SJSA1 (cell line): Measurements from ENCODE around the gene RPLP2. TPM values are rescaled to one million over a fixed set of nuclear protein-coding genes. Genes with fewer than 3 reads are reported as not detected.

Experiments
- DNase-seq, 2 experiments: peaks; one replicate each; pipeline ENCODE4 v3.0.0-alpha.2; 2015 to 2020; ENCODE audit warnings: low spot score in 2 of 2, low read depth in 1 of 2
- H3K27ac ChIP-seq: fragments of 250-450 bp; sonication (Bioruptor Pico); 2 replicates; pipeline ENCODE4 v1.5.1; 2020; ENCODE audit warnings: mild to moderate bottlenecking, moderate library complexity
- H3K27me3 ChIP-seq: fragments of 250-450 bp; sonication (Bioruptor Pico); replicated peaks from 2 replicates; pipeline ENCODE4 v1.5.1; 2020; ENCODE audit warnings: mild to moderate bottlenecking, moderate library complexity
- H3K36me3 ChIP-seq: fragments of 250-450 bp; sonication (Bioruptor Pico); 2 replicates; pipeline ENCODE4 v1.5.1; 2020; ENCODE audit warnings: mild to moderate bottlenecking
- H3K4me1 ChIP-seq: fragments of 250-450 bp; sonication (Bioruptor Pico); replicated peaks from 2 replicates; pipeline ENCODE4 v1.6.1; 2021; ENCODE audit warnings: mild to moderate bottlenecking
- H3K4me3 ChIP-seq: fragments of 250-450 bp; sonication (Bioruptor Pico); 2 replicates; pipeline ENCODE4 v1.5.1; 2020; ENCODE audit warnings: mild to moderate bottlenecking
- H3K9me3 ChIP-seq: fragments of 250-450 bp; sonication (Bioruptor Pico); replicated peaks from 2 replicates; pipeline ENCODE4 v1.5.1; 2020; ENCODE audit warnings: mild to moderate bottlenecking
- total RNA-seq: library from RNA; depleted of rRNA; stranded (reverse); fragments of >200 nt; shearing (Covaris generic); gene quantifications from 2 replicates; pipeline ENCODE4 v1.2.3, GENCODE V29; 2014

The RPLP2 gene
- total RNA-seq, 1 experiment from 2014 or later, result 706 TPM

DNA sequence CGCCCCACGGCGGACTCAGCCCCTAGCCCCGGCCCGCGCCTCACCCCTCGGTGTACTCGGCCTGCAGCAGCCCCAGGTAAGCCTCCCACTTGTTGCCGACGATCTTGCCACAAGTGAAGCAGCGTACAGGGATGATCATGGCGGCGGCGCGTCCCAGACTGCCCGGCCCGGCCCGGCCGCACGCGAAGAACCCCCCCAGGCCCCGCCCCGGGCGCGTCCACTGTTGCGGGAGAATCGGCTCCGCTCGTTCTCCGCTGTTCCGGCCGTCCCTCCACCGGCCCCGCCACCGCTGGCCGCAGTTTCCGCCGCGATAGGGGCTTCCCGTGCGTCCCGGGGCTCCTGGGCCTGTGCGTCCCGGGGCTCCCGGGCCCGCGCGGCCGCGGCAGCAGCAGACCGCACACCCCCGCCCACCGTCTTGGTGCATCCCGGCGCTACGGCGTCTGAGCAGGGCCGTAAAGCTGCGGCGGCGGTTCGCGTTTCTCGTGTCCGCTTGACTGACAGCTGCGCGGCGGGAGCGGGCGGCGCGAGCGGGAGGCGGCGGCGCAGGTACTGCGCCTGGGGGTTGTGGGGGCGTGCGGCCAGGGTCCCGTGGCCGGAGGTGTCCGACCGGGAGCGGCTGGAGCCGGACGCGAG lies 32.7 kb downstream of the RPLP2 start, which contains the start of the genes POLR2L and TSPAN4:
Gene POLR2L, minus strand, starts transcription at position 160 of the 633 bp plus-strand sequence. Its CDS starts 21 bp downstream, at position 139.
Gene TSPAN4, plus strand, starts transcription at position 483 of the 633 bp plus-strand sequence. CDS start 7,453 bp downstream, outside the sequence.
- H3K4me3 ChIP-seq, result peak within 1 kb of the TSS; percentile 95
- peak within 1 kb of the TSS; percentile 100 for H3K27ac ChIP-seq
- peaks cover 48% of the 10 kb centered on the region for H3K36me3 ChIP-seq
- no peaks in the 10 kb centered on the region for H3K9me3 ChIP-seq
- no peaks in the 10 kb centered on the region for H3K27me3 ChIP-seq
- peaks cover 38% of the 10 kb centered on the region for H3K4me1 ChIP-seq
- peak; percentile 80 to 82 for DNase-seq

DNA sequence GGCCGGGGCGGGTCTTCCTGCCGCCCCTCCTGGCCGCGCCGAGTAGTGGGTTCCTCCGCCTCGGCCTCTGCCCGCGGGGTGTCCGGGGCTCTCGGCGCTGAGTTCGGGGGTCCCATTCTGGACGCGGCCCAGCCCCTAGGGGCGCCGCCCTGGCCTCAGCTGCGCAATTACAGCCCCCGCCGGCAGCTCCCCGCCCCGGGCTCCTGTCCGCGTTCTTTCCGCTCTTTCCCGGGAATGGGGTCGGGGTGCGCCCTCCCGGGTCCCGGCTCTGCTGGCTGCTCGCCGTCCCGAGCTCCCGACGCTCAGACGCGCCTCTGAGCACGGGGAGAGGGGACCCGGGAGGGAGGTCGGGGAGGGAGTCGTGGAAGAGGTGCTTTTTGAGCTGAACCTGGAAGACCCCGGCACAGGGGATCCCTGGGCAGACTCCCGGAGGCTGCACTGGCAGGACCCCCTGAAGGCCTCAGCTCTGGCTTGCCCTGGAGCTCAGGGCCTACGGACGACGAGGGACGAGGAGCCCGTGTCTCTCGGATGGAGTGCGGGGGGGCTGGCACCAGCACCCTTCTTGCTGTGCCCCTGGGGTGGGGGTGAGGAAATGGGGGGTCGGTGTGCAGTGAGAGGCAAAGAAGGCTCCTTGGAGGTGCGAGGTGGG lies 33.4 kb downstream of the RPLP2 start:
- peak in 1 of 2 experiments; percentile 25 for DNase-seq
- Histone ChIP-seq H3K4me3 (peak overlapping the region; percentile 95), H3K27ac (peak overlapping the region; percentile 100), H3K36me3 (peaks cover 42% of the 10 kb centered on the region), H3K9me3 (no peaks in the 10 kb centered on the region), H3K27me3 (no peaks in the 10 kb centered on the region), H3K4me1 (peaks cover 35% of the 10 kb centered on the region)

DNA sequence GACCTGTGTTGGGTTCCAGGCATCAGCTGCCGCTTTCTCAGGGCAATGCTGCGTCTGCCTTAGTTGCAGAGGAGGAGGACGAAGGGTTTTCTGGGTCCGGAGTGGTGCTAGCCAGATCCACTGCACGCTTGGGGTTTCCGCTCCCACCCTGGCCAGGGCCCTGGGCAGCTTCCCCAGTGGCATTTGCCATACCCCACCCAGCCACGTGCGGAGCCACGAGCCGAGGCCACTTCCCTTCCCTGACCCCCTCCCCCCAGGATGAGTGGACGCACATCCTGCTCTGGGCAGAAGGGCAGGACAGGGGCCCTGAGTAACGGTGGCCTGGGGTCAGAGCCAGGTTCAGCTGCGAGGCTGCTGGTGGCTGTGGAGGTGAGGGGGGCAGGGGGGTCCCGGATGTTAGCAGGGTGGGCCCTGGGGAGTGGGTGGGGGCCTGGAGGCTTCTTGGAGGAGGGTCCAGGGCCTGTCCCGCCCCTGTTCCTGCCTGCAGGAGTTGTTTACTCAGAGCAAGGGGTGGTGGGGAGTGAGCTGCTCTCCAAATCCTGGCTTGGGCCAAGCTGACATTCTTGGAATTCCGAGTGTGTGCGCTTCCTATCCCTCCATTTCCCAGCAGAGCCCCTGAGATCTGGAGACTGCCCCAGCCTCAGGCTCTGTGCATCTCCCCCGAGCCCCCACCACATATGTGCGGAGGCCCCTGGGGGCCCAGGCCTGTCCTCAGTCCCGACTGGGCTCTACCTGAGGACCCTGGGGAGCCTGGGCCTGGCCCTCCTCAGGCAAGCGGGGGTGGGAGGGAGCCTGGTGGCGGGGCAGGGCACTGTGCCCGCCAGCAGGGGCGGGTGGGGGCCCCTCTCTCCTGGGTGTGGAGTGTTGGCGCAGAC lies 34.3 kb downstream of the RPLP2 start:
- peak; percentile 81 to 92 for DNase-seq
- no peaks in the 10 kb centered on the region for H3K9me3 ChIP-seq
- peak overlapping the region; percentile 100 for H3K27ac ChIP-seq
- peak overlapping the region; percentile 95 for H3K4me3 ChIP-seq
- peaks cover 35% of the 10 kb centered on the region for H3K4me1 ChIP-seq
- peaks cover 37% of the 10 kb centered on the region for H3K36me3 ChIP-seq
- H3K27me3 ChIP-seq, result no peaks in the 10 kb centered on the region

DNA sequence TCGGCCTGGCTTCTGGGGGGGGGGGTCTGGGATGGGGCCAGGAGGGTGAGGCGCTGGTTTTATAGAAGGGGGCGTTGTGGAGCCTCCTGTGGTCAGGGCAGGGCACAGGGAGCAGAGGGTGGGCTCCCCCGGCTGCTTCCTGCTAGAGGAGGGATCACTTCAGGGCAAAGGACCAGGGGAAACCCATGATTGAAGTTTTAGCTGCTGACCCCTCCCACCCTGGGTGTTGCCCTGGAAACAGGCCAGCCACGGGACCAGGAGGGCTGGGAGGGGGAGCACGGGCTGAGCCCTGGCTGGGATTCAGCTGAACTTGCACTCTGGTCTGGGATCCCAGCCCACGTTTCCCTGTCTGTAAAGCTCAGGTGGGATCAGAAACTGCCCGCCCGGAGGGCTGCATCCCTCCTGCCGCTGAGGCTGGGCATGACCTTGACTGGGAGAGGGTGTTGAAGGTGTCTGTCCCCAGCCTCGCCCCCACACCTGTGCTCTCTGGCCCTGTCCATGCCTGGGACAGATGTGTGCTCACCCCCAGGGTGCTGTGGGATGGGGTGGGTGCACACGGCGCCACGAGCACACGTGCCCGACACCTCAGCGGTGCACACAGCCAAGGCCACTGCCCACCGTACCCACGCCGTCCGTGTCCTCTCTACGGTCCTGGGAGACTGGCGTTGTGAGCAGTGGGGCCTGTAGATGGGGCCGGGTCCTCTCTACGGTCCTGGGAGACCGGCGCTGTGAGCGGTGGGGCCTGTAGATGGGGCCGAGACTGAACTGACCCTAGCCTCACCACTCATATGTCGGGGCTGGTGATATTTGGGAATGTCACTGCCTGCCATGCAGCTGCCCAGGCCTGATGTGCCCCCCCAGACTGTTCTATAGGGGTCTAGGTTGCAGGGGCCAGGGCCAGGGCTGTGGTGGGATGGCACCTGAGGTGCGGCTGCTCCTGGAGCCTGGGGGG lies 35.2 kb downstream of the RPLP2 start:
- H3K9me3 ChIP-seq, result no peaks in the 10 kb centered on the region
- H3K4me1 ChIP-seq, result peaks cover 35% of the 10 kb centered on the region
- no peaks in the 10 kb centered on the region for H3K27me3 ChIP-seq
- peak overlapping the region; percentile 100 for H3K27ac ChIP-seq
- H3K4me3 ChIP-seq, result peak overlapping the region; percentile 95
- DNase-seq, result peak; percentile 78 to 86
- peaks cover 27% of the 10 kb centered on the region for H3K36me3 ChIP-seq

DNA sequence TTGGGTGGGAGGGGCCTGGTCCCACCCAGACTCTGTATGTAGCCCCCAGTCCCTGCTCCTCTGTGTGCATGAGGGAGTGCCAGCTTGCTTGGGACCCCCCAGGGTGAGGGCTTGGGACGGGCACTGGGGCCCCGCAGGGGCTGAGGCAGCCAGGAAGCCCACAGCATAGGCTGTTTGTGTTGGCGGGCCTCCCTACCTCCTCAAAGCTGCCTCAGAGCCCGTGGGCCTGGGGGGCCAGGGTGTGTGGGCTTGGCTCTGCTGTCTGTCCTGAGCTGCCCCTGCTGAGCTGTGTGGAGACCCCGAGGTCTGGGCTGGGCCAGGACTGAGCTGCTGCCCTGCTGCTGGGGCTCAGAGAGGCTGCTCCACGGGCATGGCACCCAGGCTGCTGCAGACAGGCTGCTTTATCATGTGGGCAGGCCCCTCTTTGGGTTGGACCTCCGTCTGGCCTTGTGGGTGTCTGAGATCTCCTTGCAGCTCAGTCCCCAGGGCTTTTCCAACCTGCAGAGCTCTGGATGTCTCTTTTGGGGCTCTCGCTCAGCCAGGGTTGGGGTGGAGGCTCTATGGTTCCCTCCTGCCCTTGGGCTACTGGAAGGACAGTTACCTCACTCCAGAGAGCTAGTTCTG lies 36.2 kb downstream of the RPLP2 start:
- DNase-seq, result peak; percentile 28 to 52
- peaks cover 31% of the 10 kb centered on the region for H3K4me1 ChIP-seq
- H3K9me3 ChIP-seq, result no peaks in the 10 kb centered on the region
- H3K27ac ChIP-seq, result no peak overlapping the region
- no peak overlapping the region for H3K4me3 ChIP-seq
- H3K36me3 ChIP-seq, result peaks cover 21% of the 10 kb centered on the region
- H3K27me3 ChIP-seq, result no peaks in the 10 kb centered on the region

DNA sequence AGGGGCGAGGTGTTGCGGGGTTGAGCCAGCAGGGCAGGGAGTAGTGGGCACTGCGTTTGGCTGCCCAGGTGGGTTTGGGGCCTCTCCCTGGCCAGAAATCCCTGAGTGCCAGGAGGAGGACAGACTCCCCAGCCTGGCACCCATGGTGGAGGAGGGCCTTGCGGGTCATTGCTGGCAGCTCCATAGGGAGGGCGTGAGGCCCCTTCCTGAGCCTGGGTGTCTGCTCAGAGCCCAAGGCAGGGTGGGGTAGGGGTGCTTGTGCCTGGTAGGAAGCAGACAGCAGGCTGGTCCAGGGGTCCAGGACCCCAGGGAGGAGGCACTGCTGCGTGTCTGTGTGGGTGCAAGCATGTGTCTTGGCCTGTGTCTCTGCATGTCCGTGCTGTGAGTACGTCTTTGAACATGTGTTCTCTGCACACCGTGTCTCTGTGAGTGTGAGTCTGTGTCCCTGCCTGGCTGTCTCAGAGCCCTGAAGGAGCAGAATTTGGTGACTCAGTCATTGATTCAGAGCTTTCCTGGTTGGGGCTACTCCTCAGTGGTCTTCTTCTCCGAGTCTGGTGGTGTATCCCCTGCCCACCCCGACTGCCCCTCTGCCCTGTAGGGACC lies 36.8 kb downstream of the RPLP2 start:
- Histone ChIP-seq H3K4me1 (peaks cover 27% of the 10 kb centered on the region), H3K27me3 (no peaks in the 10 kb centered on the region), H3K36me3 (peaks cover 15% of the 10 kb centered on the region), H3K9me3 (no peaks in the 10 kb centered on the region), H3K4me3 (no peak overlapping the region), H3K27ac (no peak overlapping the region)
- no peak for DNase-seq

DNA sequence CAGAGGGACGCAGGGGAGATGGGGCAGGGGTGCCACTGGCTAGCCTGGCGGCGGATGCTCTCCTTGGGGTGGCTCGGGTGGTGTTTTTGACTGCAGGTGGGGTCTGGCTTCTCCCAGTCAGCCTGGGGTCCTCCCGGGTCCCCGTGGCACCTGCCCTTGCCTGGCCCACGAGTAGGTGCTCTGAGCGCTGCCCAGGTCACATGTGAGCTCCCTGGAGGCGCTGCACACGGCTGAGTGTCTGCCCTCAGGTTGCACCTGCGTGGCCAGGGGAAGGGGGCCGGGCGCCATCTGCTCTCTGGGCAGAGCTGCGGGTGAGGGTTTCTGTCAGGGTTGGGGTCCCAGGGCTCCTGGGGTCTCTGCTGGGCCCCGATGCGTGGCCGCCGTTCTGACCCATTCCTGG lies 38.1 kb downstream of the RPLP2 start:
- Histone ChIP-seq H3K27me3 (no peaks in the 10 kb centered on the region), H3K4me3 (no peak overlapping the region), H3K4me1 (peaks cover 27% of the 10 kb centered on the region), H3K27ac (no peak overlapping the region), H3K36me3 (peaks cover 6% of the 10 kb centered on the region; the same call in 1 of the 2 replicates), H3K9me3 (no peaks in the 10 kb centered on the region)
- no peak for DNase-seq

DNA sequence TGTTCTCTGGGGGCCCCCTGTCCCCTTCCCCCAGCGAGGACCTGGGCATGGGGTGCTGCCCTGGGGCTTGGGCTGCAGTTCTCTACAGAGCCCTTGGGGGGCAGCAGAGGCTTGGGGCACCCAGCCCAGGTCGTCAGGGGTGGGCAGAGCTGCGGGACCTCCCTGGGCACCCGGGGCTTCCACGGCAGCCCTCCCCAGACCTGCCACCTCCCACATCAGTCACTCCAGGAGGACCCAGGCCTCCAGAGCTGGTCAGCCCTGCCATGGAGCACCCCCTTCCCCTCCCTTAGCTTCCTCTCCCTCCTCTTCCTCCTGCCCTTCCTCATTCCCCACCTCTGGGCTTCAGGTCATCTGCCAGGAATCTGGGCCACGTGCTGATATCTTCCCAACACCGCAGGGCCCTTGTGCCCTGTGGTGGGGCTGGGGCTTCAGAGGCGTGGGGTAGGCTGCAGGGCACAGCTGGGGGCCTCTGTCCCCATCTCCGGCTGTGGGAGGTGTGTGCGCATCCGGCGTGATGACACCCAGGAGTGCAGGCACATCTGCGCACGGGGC lies 38.7 kb downstream of the RPLP2 start:
- H3K9me3 ChIP-seq, result no peaks in the 10 kb centered on the region
- peaks cover 6% of the 10 kb centered on the region; the same call in 1 of the 2 replicates for H3K36me3 ChIP-seq
- DNase-seq, result no peak
- H3K27me3 ChIP-seq, result no peaks in the 10 kb centered on the region
- no peak overlapping the region for H3K4me3 ChIP-seq
- H3K27ac ChIP-seq, result no peak overlapping the region
- H3K4me1 ChIP-seq, result peaks cover 27% of the 10 kb centered on the region

DNA sequence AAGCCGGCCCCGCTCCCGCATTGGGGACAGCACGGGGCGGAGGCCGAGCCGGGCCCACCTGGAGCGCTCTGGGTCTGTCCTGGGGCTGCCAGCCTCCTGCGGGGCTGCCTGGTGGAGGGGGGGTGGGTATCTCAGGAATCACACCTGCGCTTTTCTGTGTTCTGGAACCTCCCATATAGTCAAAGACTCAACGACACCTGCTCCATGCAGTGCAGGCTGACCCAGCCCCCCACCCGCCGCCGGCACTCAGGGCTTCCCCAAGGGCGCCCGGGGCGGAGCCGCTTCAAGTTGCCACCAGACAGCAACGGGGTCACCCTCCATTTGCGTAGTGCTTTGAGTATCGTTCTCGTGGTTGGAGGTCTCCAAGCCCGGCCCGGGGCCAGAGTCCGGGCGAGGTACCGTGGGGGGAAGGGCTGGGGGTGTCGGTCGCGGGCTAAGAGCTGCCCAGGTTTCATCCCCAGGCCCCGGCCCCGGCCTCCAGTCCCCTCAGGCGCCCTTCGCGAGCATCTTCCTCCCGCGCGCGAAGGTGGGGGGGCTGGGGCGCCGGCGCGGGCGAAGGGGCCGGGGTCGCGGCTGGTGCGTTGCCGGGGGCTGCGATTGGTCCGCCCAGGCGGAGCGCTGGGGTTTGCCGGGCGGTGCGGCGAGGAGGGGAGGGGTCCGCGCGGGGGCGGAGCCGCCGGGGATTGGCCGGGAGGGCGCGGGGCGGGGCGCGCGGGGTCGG lies 39.5 kb downstream of the RPLP2 start:
- H3K36me3 ChIP-seq, result peaks cover 6% of the 10 kb centered on the region; the same call in 1 of the 2 replicates
- H3K9me3 ChIP-seq, result no peaks in the 10 kb centered on the region
- no peak overlapping the region for H3K27ac ChIP-seq
- no peak for DNase-seq
- no peak overlapping the region for H3K4me3 ChIP-seq
- H3K27me3 ChIP-seq, result no peaks in the 10 kb centered on the region
- peaks cover 22% of the 10 kb centered on the region for H3K4me1 ChIP-seq

DNA sequence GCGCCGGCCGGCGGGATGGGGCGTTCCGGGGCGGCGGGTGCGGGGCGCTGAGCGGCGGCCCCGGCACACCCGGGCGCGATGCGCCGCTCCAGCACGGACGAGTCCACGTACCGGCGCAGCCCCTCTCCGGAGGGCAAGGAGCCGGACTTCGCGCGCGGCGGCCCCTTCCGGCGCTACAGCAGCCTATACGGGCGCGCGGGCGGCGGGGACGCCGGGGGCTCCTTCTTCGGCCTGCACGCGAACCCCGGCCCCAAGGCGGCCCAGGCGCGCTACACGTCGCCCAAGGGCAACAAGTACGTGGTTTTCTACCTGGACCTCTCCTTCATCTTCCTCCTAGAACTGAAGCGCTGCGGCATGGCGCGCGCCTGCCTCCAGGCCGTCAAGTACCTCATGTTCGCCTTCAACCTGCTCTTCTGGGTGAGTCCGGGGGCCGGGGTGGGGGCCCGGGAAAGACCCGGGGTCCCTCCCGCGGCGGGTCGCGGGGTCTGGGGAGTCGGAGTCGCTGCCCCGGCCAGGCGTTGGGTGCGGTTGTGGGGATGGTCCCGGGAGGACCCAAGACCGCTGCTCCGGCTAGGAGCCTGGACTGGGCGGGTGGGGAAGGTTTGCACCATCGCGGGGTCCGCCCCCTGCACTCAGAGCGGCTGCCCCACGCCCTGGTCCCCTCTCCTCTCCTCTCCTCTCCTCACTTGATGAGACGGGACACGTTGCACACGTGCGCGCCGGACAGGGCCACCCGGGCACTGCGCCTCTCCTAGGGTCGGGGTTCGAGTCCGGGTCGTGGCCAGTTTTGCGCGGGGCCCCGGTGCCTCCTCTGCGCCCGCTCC lies 40.4 kb downstream of the RPLP2 start:
- H3K4me3 ChIP-seq, result no peak overlapping the region

More for the DNA sequence above, 40.4 kb downstream of the RPLP2 start:
- no peaks in the 10 kb centered on the region for H3K9me3 ChIP-seq
- H3K27me3 ChIP-seq, result no peaks in the 10 kb centered on the region
- H3K4me1 ChIP-seq, result peaks cover 15% of the 10 kb centered on the region
- H3K27ac ChIP-seq, result no peak overlapping the region
- peaks cover 6% of the 10 kb centered on the region; the same call in 1 of the 2 replicates for H3K36me3 ChIP-seq
- no peak for DNase-seq
